RWPE2 (cell line): ENCODE results near the gene IZUMO1.
"Not testable (repeated sequence)": the region's sequence is repeated elsewhere in the genome, so short reads cannot be mapped to it uniquely, and the experiment has no call there.

ENCODE experiments used
- ATAC-seq: fragments of 200-7000 bp; cut with Tn5 transposase; 3 replicates; pipeline ENCODE4 v1.9.1; 2021; ENCODE audit warnings: low read depth
- DNase-seq: peaks from one replicate; pipeline ENCODE4 v3.0.0-alpha.2; 2020; ENCODE audit warnings: low spot score
- H3K27ac ChIP-seq: fragments of 450-650 bp; 2 replicates; pipeline ENCODE4 v1.5.1; 2017; ENCODE audit warnings: mild to moderate bottlenecking; ENCODE audit not compliant: poor library complexity, severe bottlenecking
- H3K27me3 ChIP-seq: fragments of 250-450 bp; sonication (Bioruptor Pico); 2 replicates; pipeline ENCODE4 v1.5.1; 2021; ENCODE audit warnings: mild to moderate bottlenecking, moderate library complexity; ENCODE audit not compliant: insufficient read depth, poor library complexity, severe bottlenecking
- H3K36me3 ChIP-seq: fragments of 250-450 bp; sonication (Bioruptor Pico); 2 replicates; pipeline ENCODE4 v1.5.1; 2020; ENCODE audit warnings: low read depth, mild to moderate bottlenecking, moderate library complexity
- H3K4me1 ChIP-seq: fragments of 250-450 bp; sonication (Bioruptor Pico); 2 replicates; pipeline ENCODE4 v1.5.1; 2021; ENCODE audit warnings: mild to moderate bottlenecking, moderate library complexity; ENCODE audit not compliant: insufficient read depth, poor library complexity, severe bottlenecking
- H3K4me3 ChIP-seq: fragments of 250-450 bp; sonication (Bioruptor Pico); 2 replicates; pipeline ENCODE4 v1.5.1; 2021; ENCODE audit warnings: mild to moderate bottlenecking, moderate library complexity; ENCODE audit not compliant: severe bottlenecking
- H3K9me3 ChIP-seq: fragments of 250-450 bp; sonication (Bioruptor Pico); 2 replicates; pipeline ENCODE4 v1.5.1; 2021; ENCODE audit warnings: mild to moderate bottlenecking, moderate library complexity; ENCODE audit not compliant: severe bottlenecking
- CTCF ChIP-seq: fragments of 450-650 bp; IDR thresholded peaks from one replicate; pipeline ENCODE4 v1.5.1; 2017; ENCODE audit warnings: mild to moderate bottlenecking, moderate library complexity; ENCODE audit not compliant: poor library complexity, severe bottlenecking

Gene IZUMO1

GRCh38 chr19:48720613-48721296 lies 26.0 kb downstream of the IZUMO1 start:
- DNase-seq (peak; percentile 98), ATAC-seq (peak; percentile 91)
- no peak for TF ChIP-seq CTCF
- H3K27ac ChIP-seq: peak overlapping the region; percentile 32
- H3K9me3 ChIP-seq: no peaks in the 10 kb centered on the region
- H3K36me3 ChIP-seq: no peaks in the 10 kb centered on the region
- peak overlapping the region; percentile 47 for H3K4me3 ChIP-seq
- peaks cover 12% of the 10 kb centered on the region for H3K4me1 ChIP-seq
- H3K27me3 ChIP-seq: no peaks in the 10 kb centered on the region

GRCh38 chr19:48720251-48720612 lies 26.5 kb downstream of the IZUMO1 start:
- Histone ChIP-seq H3K9me3 (no peaks in the 10 kb centered on the region), H3K27me3 (no peaks in the 10 kb centered on the region), H3K4me1 (peaks cover 6% of the 10 kb centered on the region), H3K4me3 (peak overlapping the region; percentile 47), H3K36me3 (no peaks in the 10 kb centered on the region), H3K27ac (no peak overlapping the region)
- DNase-seq (no peak), ATAC-seq (no peak)
- TF ChIP-seq CTCF: no peak

GRCh38 chr19:48719263-48720171 lies 27.2 kb downstream of the IZUMO1 start, which contains the start of gene MAMSTR:
TSS of gene MAMSTR (minus strand) at chr19:48719725. CDS start at chr19:48719031, 694 bp downstream.
- TF ChIP-seq CTCF: no peak
- H3K4me1 ChIP-seq: no peaks in the 10 kb centered on the region
- ATAC-seq (no peak), DNase-seq (no peak)
- H3K27ac ChIP-seq: peak within 1 kb of the TSS; percentile 32
- no peaks in the 10 kb centered on the region for H3K36me3 ChIP-seq
- peak within 1 kb of the TSS; percentile 47 for H3K4me3 ChIP-seq
- H3K27me3 ChIP-seq: no peaks in the 10 kb centered on the region
- H3K9me3 ChIP-seq: no peaks in the 10 kb centered on the region

- H3K36me3 ChIP-seq: no peaks in the 10 kb centered on the region
- H3K27me3 ChIP-seq: no peaks in the 10 kb centered on the region
- no peaks in the 10 kb centered on the region for H3K9me3 ChIP-seq
- no peak for ATAC-seq
- TF ChIP-seq CTCF: no peak
- H3K4me3 ChIP-seq: no peak overlapping the region
- H3K27ac ChIP-seq: no peak overlapping the region
- no peaks in the 10 kb centered on the region for H3K4me1 ChIP-seq
- DNase-seq: no peak
Observed at GRCh38 chr19:48718711-48719231, 27.9 kb downstream of the IZUMO1 start.

- H3K36me3 ChIP-seq, H3K4me3 ChIP-seq, H3K9me3 ChIP-seq, H3K27ac ChIP-seq, DNase-seq, H3K4me1 ChIP-seq, H3K27me3 ChIP-seq, ATAC-seq: not testable (repeated sequence)
Observed at GRCh38 chr19:48718106-48718505, 28.6 kb downstream of the IZUMO1 start.
